GM23248 (cell line): ENCODE data around the gene C2orf78.
"Not testable (repeated sequence)": the region's sequence is repeated elsewhere in the genome, so short reads cannot be mapped to it uniquely, and the experiment has no call there.

Experiments used
- EZH2 ChIP-seq: fragments of 200-600 bp; sonication (generic); IDR thresholded peaks from 2 replicates; pipeline ENCODE4 v1.6.1; 2018; ENCODE audit warnings: antibody characterized with exemption, mild to moderate bottlenecking; ENCODE audit not compliant: insufficient read depth, poor library complexity, severe bottlenecking
- EZH2phosphoT487 ChIP-seq: fragments of 200-600 bp; sonication (generic); IDR thresholded peaks from 2 replicates; pipeline ENCODE4 v1.6.1; 2018; ENCODE audit warnings: antibody characterized with exemption, moderate library complexity, mild to moderate bottlenecking, low read depth; ENCODE audit not compliant: insufficient read depth

DNA sequence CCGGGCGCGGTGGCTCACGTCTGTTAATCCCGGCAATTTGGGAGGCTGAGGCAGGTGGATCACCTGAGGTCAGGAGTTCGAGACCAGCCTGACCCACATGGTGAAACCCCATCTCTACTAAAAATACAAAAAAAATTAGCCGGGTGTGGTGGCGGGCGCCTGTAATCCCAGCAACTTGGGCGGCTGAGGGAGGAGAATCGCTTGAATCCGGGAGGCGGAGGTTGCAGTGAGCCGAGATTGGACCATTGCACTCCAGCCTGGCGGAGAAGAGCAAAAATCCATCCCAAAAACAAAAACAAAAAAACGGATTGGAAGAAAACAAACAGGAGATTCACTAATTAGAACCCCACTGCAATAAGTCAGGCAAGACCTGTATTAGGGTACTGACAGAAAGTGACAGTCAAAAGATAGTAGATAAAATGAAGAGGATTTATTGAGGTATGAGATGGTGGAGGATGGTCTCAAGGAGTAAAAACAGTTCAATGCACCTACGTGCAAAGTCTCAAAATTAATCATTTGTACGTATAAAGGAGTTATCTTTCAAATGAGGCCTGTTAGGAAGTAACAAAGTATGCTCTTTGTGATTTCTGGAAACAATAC is 5.0 kb upstream of the C2orf78 start:
- TF ChIP-seq EZH2, EZH2phosphoT487: not testable (repeated sequence)
